ENCODE measurements around the gene U2AF1L4.
"Not testable (repeated sequence)": the region's sequence is repeated elsewhere in the genome, so short reads cannot be mapped to it uniquely, and the experiment has no call there.

The U2AF1L4 gene

DNA sequence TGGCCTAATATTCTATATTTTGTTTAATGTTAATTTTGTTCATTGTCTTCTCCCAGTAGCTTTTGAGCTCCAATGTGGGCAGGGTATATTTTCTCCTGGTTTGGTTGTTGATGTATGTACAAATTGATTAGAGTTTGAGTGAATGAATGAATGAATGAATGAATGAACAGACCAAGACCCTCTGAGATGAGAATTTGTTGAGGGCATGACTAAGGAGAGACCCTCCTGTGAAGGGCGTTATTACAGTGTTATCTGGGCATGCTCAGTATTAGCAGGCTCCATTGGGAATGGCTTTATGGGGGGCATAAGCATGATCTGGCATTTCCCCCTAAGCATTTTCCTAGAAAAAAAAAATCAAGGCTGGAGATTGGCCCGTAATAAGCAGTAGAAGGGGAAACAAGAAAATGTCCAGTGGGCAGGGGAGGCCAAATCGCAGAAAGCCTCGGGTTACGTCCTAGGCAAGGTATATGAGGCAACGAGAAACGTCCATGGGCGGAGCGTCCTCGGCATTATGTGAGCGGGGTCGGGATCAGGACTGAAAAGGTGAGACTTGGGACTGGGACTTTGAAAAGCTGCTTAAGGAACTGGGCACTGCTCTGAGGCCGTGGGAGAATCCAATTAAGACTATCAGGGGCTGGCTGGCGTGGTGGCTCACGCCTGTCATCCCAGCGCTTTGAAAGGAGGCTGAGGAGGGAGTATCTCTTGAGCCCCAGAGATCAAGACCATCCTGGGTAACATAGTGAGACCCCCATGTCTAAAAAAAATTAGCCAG lies 29.2 kb upstream of the U2AF1L4 start:
- no peak for DNase-seq (ENCODE audit: low spot score)
- H3K4me3 ChIP-seq = peak overlapping the region; percentile 98
- H3K27ac ChIP-seq = no peak overlapping the region
- TF ChIP-seq, protein P1, sequence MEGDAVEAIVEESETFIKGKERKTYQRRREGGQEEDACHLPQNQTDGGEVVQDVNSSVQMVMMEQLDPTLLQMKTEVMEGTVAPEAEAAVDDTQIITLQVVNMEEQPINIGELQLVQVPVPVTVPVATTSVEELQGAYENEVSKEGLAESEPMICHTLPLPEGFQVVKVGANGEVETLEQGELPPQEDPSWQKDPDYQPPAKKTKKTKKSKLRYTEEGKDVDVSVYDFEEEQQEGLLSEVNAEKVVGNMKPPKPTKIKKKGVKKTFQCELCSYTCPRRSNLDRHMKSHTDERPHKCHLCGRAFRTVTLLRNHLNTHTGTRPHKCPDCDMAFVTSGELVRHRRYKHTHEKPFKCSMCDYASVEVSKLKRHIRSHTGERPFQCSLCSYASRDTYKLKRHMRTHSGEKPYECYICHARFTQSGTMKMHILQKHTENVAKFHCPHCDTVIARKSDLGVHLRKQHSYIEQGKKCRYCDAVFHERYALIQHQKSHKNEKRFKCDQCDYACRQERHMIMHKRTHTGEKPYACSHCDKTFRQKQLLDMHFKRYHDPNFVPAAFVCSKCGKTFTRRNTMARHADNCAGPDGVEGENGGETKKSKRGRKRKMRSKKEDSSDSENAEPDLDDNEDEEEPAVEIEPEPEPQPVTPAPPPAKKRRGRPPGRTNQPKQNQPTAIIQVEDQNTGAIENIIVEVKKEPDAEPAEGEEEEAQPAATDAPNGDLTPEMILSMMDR (IDR thresholded peaks at IDR 0.05) = no peak

DNA sequence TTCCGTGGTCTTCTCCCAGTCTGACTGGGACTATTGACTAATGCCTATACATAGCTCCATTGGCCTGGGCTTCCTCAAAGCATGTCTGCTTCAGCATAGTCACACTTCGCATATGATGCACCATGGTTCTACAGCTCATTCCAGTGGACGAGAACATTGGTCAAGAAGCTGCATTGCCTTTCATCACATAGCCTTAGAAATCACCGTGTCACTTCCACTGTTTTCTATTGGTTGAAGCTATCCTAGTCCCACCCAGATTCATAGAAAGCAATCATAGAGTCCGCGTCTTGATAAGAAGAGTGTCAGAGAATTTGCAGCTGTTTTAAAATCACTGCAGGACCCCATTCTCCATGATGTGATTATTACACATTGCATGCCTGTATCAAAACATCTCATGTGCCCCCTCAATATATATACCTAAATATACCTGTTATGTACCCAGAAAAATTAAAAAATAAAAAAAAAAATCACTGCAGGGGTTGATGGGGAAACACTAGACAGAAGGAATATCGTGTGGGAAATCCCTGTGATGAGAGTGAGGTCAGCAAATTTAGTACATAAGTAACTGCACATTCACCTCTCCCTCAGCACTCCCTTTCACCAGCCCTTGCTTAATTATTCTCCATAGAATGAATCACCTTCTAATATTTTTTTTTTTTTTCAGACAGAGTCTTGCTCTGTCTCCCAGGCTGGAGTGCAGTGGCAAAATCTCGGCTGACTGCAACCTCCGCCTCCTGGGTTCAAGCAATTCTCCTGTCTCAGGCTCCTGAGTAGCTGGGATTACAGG lies 28.0 kb upstream of the U2AF1L4 start:
- no peak for DNase-seq (ENCODE audit: low spot score)
- Histone ChIP-seq H3K4me3 (no peak overlapping the region), H3K27ac (no peak overlapping the region)
- TF ChIP-seq, protein P1 (IDR thresholded peaks at IDR 0.05) = no peak

DNA sequence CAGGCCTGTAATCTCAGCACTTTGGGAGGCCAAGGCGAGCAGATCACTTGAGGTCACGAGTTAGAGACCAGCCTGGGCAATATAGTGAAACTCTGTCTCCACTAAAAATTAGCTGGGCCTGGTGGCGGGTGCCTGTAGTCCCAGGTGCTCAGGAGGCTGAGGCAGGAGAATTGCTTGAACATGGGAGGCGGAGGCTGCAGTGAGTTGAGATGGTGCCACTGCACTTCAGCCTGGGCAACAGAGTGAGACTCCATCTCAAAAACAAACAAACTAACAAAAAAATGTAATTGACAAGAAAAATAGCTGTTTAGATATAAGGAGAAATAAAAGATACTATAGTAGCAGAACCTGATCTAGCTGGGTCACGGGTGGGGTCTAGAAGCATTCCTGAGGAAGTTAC lies 27.1 kb upstream of the U2AF1L4 start:
- H3K4me3 ChIP-seq; DNase-seq (ENCODE audit: low spot score); H3K27ac ChIP-seq: not testable (repeated sequence)

DNA sequence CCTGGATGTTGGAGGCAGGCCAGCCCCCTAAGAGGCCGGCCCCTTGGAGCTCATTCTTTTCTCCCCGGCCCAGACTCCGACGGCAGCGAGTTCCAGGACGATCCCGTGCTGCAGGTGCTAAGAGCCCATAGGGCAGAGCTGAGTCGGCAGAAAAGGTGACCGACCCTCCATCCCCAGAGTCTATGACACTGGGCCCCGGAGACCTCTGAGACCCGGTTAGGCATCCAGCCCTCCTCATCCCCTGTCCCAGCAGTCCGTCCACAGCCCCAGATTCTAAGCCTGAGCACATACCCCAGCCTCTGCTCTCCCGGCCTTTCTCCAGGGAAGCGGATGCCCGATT lies 22.8 kb upstream of the U2AF1L4 start:
- DNase-seq (ENCODE audit: low spot score) = no peak
- no peak overlapping the region for H3K4me3 ChIP-seq
- TF ChIP-seq, protein P1 (IDR thresholded peaks at IDR 0.05) = no peak
- H3K27ac ChIP-seq = no peak overlapping the region

DNA sequence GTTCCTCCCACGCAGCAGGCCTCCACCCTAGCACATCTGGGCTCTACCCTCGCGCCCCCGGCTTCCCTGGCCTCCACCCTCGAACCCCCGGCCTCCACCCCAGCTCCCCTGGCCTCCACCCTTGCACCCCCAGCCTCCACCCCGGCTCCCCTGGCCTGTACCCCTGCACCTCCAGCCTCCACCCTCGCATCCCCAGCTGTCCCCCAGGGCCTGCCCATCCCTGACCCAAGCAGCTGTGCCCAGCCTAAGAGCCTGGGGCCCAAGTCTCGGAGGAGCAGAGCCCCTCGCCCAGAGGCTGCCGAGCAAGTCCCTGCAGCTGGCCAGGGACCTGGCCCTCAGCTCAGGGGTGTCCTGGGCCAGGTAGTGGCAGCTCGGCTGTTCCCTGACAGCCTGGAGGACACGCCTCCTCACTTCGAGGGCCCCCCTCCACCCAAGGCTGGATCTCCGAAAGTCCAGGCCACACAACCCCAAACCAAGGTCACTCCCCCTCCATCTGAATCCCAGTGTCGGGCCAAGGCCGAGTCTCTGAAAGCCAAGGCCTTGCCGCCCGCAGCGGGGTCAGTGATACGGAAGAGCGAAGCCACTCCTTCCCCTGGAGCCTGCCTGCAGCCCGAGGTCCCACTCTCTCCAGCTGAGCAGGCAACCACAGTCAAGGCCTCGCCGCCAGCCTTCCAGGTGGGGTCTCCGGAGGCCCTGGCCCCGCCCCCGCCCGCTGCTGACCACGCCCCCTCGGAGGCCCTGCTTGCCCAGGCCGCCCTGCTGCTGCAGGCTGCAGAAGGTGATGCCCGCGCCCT lies 22.3 kb upstream of the U2AF1L4 start:
- Histone ChIP-seq H3K27ac (no peak overlapping the region), H3K4me3 (no peak overlapping the region)
- no peak for DNase-seq (ENCODE audit: low spot score)
- TF ChIP-seq, protein P1 (IDR thresholded peaks at IDR 0.05) = no peak

DNA sequence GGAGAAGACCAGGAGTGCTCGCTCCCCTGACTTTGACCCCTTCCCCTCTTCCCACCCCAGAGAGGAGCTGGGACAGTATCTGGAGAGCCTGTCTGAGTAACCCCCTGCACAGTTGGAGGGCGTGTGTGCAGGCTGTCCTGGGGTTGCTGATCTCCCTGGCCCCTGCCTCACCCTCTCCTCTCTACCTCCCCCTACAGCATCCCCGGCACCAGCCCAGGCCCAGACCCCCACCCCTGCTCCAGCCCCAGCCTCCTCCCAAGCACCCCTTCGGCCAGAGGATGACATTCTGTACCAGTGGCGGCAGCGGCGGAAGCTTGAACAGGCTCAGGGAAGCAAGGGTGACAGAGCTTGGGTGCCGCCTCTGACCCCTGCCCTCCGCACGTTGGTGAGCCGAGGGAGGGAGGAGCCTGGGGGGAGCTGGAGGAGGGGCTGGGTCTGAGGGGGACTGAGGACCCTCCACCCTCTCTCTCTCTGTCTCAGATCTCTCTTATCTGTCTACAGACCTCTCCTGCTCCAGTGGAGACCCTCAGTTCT lies 21.4 kb upstream of the U2AF1L4 start:
- no peak overlapping the region for H3K27ac ChIP-seq
- no peak overlapping the region for H3K4me3 ChIP-seq
- TF ChIP-seq, protein P1 (IDR thresholded peaks at IDR 0.05) = no peak
- no peak for DNase-seq (ENCODE audit: low spot score)
